Measurements from ENCODE around the gene CREB5. TPM values are rescaled to one million over a fixed set of nuclear protein-coding genes. Genes with fewer than 3 reads are reported as not detected.

Gene CREB5
- total and polyA plus RNA-seq, 3 donors from 2014 or later: 2.0 to 2.9 (median 2.9) TPM

- WGBS, 2 donors: 59 to 71% methylated on average over 8 of the region's 8 CpGs
- Histone ChIP-seq H3K27me3 (no peaks in the 10 kb centered on the region), H3K27ac (no peak overlapping the region), H3K4me1 (no peaks in the 10 kb centered on the region), H3K4me3 (no peak overlapping the region), H3K36me3 (ENCODE audit: low read depth, missing control alignments) (no peaks in the 10 kb centered on the region), H3K9me3 (no peaks in the 10 kb centered on the region)
- no peak for DNase-seq
- TF ChIP-seq, protein P1, sequence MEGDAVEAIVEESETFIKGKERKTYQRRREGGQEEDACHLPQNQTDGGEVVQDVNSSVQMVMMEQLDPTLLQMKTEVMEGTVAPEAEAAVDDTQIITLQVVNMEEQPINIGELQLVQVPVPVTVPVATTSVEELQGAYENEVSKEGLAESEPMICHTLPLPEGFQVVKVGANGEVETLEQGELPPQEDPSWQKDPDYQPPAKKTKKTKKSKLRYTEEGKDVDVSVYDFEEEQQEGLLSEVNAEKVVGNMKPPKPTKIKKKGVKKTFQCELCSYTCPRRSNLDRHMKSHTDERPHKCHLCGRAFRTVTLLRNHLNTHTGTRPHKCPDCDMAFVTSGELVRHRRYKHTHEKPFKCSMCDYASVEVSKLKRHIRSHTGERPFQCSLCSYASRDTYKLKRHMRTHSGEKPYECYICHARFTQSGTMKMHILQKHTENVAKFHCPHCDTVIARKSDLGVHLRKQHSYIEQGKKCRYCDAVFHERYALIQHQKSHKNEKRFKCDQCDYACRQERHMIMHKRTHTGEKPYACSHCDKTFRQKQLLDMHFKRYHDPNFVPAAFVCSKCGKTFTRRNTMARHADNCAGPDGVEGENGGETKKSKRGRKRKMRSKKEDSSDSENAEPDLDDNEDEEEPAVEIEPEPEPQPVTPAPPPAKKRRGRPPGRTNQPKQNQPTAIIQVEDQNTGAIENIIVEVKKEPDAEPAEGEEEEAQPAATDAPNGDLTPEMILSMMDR (IDR thresholded peaks at IDR 0.05): no peak
- TF ChIP-seq POLR2A (IDR thresholded peaks at IDR 0.05): no peak
- intact Hi-C loops (cut with DNase I; ENCODE audit: low total_unique reads): no loop called here
These were observed 61.9 kb downstream of the CREB5 start for GRCh38 chr7:28474282-28474638.

DNA sequence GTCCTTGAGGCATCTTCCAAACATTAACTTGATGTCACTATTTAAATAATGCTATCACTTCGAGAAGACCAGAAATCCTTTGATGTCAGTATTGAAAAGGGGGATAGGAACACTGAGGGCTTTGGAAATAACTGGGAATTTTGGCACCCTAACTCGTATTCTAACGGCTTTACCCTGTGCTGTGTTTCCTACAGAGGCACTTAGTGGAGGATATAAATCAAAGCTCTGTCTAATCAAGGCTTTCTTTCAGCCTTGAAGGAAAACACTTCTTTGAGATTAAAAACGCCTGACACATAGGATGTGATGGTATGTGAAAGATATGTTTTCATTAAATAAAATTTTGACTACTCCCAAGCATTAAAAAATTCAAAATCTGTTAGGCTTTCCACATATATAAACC, 62.3 kb downstream of the CREB5 start:
- intact Hi-C loops (cut with DNase I; ENCODE audit: low total_unique reads): no loop called here
- Histone ChIP-seq H3K9me3 (no peaks in the 10 kb centered on the region), H3K4me3 (no peak overlapping the region), H3K27me3 (no peaks in the 10 kb centered on the region), H3K36me3 (ENCODE audit: low read depth, missing control alignments) (no peaks in the 10 kb centered on the region), H3K4me1 (no peaks in the 10 kb centered on the region), H3K27ac (no peak overlapping the region)
- no peak for DNase-seq
- WGBS, 2 donors: 70 to 73% methylated on average over 4 of the region's 4 CpGs
- TF ChIP-seq, protein P1 (IDR thresholded peaks at IDR 0.05): no peak
- TF ChIP-seq POLR2A (IDR thresholded peaks at IDR 0.05): no peak

DNA sequence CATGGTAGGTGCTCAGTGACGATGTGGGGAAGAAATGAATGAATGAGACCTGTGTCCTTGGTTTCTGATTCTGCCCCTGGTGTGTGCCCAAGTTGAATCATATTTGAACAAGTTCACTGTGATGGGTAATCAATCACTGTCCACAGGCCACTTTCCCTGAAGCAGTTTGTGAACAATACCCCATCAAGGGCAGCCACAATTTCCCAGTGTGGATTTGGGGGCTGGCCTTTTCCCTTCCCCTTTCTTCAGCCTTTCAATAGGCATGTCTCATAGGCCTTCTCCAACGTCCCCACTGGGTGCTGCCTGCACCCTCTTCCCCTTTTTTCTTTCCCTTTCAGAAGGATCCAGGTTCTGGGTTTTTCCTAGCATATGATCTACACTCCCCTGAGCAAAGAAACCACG, 64.7 kb downstream of the CREB5 start:
- no peaks in the 10 kb centered on the region for H3K4me1 ChIP-seq
- H3K4me3 ChIP-seq: no peak overlapping the region
- no peaks in the 10 kb centered on the region for H3K27me3 ChIP-seq
- intact Hi-C loops (cut with DNase I; ENCODE audit: low total_unique reads): no loop called here
- no peaks in the 10 kb centered on the region for H3K36me3 ChIP-seq (ENCODE audit: low read depth, missing control alignments)
- WGBS, 2 donors: 82 to 90% methylated on average over 3 of the region's 3 CpGs
- TF ChIP-seq, protein P1 (IDR thresholded peaks at IDR 0.05): no peak
- H3K9me3 ChIP-seq: no peaks in the 10 kb centered on the region
- no peak for DNase-seq
- no peak overlapping the region for H3K27ac ChIP-seq

GRCh38 chr7:28478656-28479055, 66.3 kb downstream of the CREB5 start:
- Histone ChIP-seq H3K9me3 (no peaks in the 10 kb centered on the region), H3K27ac (no peak overlapping the region), H3K4me1 (no peaks in the 10 kb centered on the region), H3K4me3 (no peak overlapping the region), H3K27me3 (no peaks in the 10 kb centered on the region), H3K36me3 (ENCODE audit: low read depth, missing control alignments) (no peaks in the 10 kb centered on the region)
- DNase-seq: no peak
- intact Hi-C loops (cut with DNase I; ENCODE audit: low total_unique reads): no loop called here
- TF ChIP-seq, protein P1 (IDR thresholded peaks at IDR 0.05): no peak
- TF ChIP-seq POLR2A (IDR thresholded peaks at IDR 0.05): no peak
- WGBS, 2 donors: 81 to 82% methylated on average over 1 of the region's 1 CpG

DNA sequence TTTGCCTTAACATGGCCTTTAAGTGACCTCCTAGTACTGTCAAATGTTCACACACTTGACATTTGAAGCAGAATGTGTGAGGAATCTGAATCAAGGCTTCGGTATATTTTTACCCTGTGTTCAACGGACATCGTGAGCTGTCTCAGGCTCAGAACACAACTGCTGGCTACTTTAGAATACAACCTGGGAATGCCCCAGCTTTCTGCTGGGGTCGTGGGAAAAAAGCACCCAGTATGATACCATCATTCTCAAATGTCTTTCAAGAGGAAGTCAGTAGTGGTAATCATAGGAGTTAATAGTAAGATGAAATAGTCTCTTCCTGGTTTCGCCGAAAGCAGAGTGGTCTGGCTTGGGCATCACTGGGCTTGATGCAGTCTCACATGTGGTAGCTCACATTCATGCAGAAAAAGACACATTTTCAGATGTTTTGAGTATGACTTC, 67.2 kb downstream of the CREB5 start:
- H3K27ac ChIP-seq: no peak overlapping the region
- H3K4me3 ChIP-seq: no peak overlapping the region
- WGBS, 2 donors: 92 to 96% methylated on average over 6 of the region's 6 CpGs
- H3K9me3 ChIP-seq: no peaks in the 10 kb centered on the region
- DNase-seq: no peak
- no peaks in the 10 kb centered on the region for H3K27me3 ChIP-seq
- H3K36me3 ChIP-seq (ENCODE audit: low read depth, missing control alignments): no peaks in the 10 kb centered on the region
- TF ChIP-seq, protein P1 (IDR thresholded peaks at IDR 0.05): no peak
- TF ChIP-seq POLR2A (IDR thresholded peaks at IDR 0.05): no peak
- intact Hi-C loops (cut with DNase I; ENCODE audit: low total_unique reads): no loop called here
- H3K4me1 ChIP-seq: no peaks in the 10 kb centered on the region
